Measurements from ENCODE around the gene PDE3A. TPM values are rescaled to one million over a fixed set of nuclear protein-coding genes. Genes with fewer than 3 reads are reported as not detected.

Gene PDE3A
- total RNA-seq, 1 experiment from 2014 or later, result 0.12 TPM

DNA sequence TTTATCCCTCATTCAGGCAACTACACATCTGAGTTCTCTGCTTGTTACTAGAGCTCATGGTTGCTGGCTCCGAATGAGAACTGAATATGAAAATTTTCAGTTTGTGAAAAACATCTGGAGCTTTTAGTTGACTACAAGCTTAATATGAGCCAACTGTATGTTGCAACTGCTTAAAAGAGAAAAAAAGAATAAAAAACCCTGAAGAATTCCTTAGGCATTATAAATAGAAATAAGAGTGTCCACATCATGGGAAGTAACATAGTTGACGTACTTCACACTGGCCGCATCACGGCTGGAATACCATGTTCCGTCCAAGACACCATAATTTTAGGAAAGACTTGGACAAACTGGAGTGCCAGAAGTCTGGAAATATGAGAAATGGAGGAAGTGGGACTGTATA, 57.9 kb downstream of the PDE3A start (continued):
- TF ChIP-seq, protein P1, sequence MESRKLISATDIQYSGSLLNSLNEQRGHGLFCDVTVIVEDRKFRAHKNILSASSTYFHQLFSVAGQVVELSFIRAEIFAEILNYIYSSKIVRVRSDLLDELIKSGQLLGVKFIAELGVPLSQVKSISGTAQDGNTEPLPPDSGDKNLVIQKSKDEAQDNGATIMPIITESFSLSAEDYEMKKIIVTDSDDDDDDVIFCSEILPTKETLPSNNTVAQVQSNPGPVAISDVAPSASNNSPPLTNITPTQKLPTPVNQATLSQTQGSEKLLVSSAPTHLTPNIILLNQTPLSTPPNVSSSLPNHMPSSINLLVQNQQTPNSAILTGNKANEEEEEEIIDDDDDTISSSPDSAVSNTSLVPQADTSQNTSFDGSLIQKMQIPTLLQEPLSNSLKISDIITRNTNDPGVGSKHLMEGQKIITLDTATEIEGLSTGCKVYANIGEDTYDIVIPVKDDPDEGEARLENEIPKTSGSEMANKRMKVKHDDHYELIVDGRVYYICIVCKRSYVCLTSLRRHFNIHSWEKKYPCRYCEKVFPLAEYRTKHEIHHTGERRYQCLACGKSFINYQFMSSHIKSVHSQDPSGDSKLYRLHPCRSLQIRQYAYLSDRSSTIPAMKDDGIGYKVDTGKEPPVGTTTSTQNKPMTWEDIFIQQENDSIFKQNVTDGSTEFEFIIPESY (IDR thresholded peaks at IDR 0.05; ENCODE audit: extremely low read depth, insufficient replicate concordance, low read length), result no peak
- TF ChIP-seq EGR1 (IDR thresholded peaks at IDR 0.05; ENCODE audit: low read depth) (no peak), ELF1 (IDR thresholded peaks at IDR 0.05; ENCODE audit: borderline replicate concordance, low read depth) (no peak), SIN3A (IDR thresholded peaks at IDR 0.05; ENCODE audit: low read depth) (no peak)

DNA sequence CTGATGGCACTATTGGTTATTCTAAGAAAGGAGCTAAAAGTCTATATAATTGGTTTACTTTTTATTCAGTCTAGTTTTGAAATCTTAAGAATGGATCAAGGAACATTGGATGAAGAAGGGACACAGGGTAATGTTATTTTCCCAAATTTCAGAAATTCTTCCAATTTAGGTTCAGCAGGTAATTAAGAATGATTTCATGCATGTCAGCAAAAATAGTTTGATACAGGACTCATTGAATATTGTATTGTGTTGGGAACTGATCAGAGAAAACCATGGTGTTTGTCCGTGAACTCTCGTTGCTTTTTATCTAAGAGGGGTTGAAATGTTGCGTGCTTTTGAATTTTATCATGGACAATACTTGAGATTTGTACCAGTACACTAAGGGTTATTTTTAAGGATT, 58.6 kb downstream of the PDE3A start:
- ATAC-seq, result no peak
- intact Hi-C loops (cut with micrococcal nuclease), result no loop called here
- H3K36me3 ChIP-seq (ENCODE audit: control insufficient read depth in 1 of 2, insufficient read depth in 2 of 2, low read length in 2 of 2), result no peaks in the 10 kb centered on the region

DNA sequence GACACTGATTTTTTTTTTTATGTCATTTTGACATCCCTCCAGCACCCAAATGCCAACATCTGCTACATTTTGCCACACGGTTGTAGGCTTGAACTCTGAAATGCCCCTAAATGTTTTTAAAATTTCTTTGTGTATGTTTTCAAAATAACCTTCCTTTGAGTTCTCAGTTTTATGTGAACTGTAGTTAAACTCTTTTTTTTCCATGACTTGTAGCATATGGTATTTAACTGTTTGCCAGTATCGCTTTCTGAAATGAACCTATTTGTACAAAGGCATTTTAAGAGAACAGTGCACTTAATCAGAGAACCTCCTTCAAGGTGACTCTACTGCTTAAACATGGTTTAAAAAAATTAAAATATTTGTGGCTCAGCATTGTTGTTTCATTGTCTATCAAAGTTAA, 61.5 kb downstream of the PDE3A start:
- Histone ChIP-seq H3K27me3 (ENCODE audit: insufficient read depth, low read length) (no peaks in the 10 kb centered on the region), H3K9ac (ENCODE audit: low read length) (no peak overlapping the region), H3K4me2 (ENCODE audit: low read length) (no peak overlapping the region), H3K79me2 (ENCODE audit: insufficient read depth, low read length) (no peaks in the 10 kb centered on the region), H3K36me3 (ENCODE audit: control insufficient read depth in 1 of 2, insufficient read depth in 2 of 2, low read length in 2 of 2) (no peaks in the 10 kb centered on the region), H3K4me1 (ENCODE audit: control insufficient read depth in 1 of 2, insufficient read depth in 2 of 2, low read length in 2 of 2) (no peaks in the 10 kb centered on the region), H3K27ac (ENCODE audit: low read depth, low read length) (no peak overlapping the region), H2AFZ (ENCODE audit: low read depth, low read length, poor library complexity, severe bottlenecking) (no peak overlapping the region), H3K9me3 (ENCODE audit: control insufficient read depth in 1 of 2, insufficient read depth in 1 of 2, low read depth in 1 of 2, low read length in 2 of 2) (no peaks in the 10 kb centered on the region), H3K9me2 (ENCODE audit: insufficient read depth) (no peaks in the 10 kb centered on the region), H3K4me3 (replicated peaks in 1 of 2; ENCODE audit: low read depth in 1 of 2, low read length in 2 of 2) (no peak overlapping the region), H4K20me1 (ENCODE audit: insufficient read depth) (no peaks in the 10 kb centered on the region)
- TF ChIP-seq CEBPB (IDR thresholded peaks at IDR 0.05; ENCODE audit: low read depth) (no peak), ZNF274 (IDR thresholded peaks at IDR 0.05; ENCODE audit: low read depth, low read length) (no peak), POLR2A (IDR thresholded peaks at IDR 0.05; ENCODE audit: borderline replicate concordance, extremely low read depth, insufficient read depth, insufficient read length) (no peak), POLR2AphosphoS5 (IDR thresholded peaks at IDR 0.05; ENCODE audit: low read depth, low read length) (no peak), EGR1 (IDR thresholded peaks at IDR 0.05; ENCODE audit: low read depth) (no peak), FOSL1 (IDR thresholded peaks at IDR 0.05; ENCODE audit: low read depth) (no peak), ELF1 (IDR thresholded peaks at IDR 0.05; ENCODE audit: borderline replicate concordance, low read depth) (no peak), TCF7L2 (IDR thresholded peaks at IDR 0.05; ENCODE audit: borderline replicate concordance, extremely low read depth, insufficient read depth, insufficient read length) (no peak), MAX (IDR thresholded peaks at IDR 0.05) (no peak), EZH2phosphoT487 (IDR thresholded peaks at IDR 0.05; ENCODE audit: borderline replicate concordance) (no peak), EZH2 (IDR thresholded peaks at IDR 0.05) (no peak)
- ATAC-seq (no peak), DNase-seq (ENCODE audit: low read depth, low spot score) (no peak)
- ChIA-PET POLR2A (no interaction called here), RAD21 (ENCODE audit: low non-redundant PET in 1 of 2, low total read pairs in 2 of 2, uncharacterized antibody in 2 of 2, unreplicated experiment in 2 of 2) (no interaction called here), CTCF (no interaction called here)
- intact Hi-C loops (cut with micrococcal nuclease), result no loop called here
- no TSS peak for BruUV-seq (replicated peaks)

More for the DNA sequence above, 58.6 kb downstream of the PDE3A start:
- CTCF ChIA-PET, result no interaction called here
- no peak overlapping the region for H3K4me2 ChIP-seq (ENCODE audit: low read length)
- no peaks in the 10 kb centered on the region for H3K4me1 ChIP-seq (ENCODE audit: control insufficient read depth in 1 of 2, insufficient read depth in 2 of 2, low read length in 2 of 2)
- TF ChIP-seq EGR1 (IDR thresholded peaks at IDR 0.05; ENCODE audit: low read depth), result no peak
- DNase-seq (ENCODE audit: low read depth, low spot score), result no peak
- no peak overlapping the region for H3K9ac ChIP-seq (ENCODE audit: low read length)
- no peaks in the 10 kb centered on the region for H3K27me3 ChIP-seq (ENCODE audit: insufficient read depth, low read length)
- no peaks in the 10 kb centered on the region for H3K9me3 ChIP-seq (ENCODE audit: control insufficient read depth in 1 of 2, insufficient read depth in 1 of 2, low read depth in 1 of 2, low read length in 2 of 2)
- RAD21 ChIA-PET (ENCODE audit: low non-redundant PET in 1 of 2, low total read pairs in 2 of 2, uncharacterized antibody in 2 of 2, unreplicated experiment in 2 of 2), result no interaction called here
- BruUV-seq (replicated peaks), result no TSS peak
- no peaks in the 10 kb centered on the region for H3K79me2 ChIP-seq (ENCODE audit: insufficient read depth, low read length)
- H2AFZ ChIP-seq (ENCODE audit: low read depth, low read length, poor library complexity, severe bottlenecking), result no peak overlapping the region
- no peaks in the 10 kb centered on the region for H3K9me2 ChIP-seq (ENCODE audit: insufficient read depth)
- no peak overlapping the region for H3K4me3 ChIP-seq (replicated peaks in 1 of 2; ENCODE audit: low read depth in 1 of 2, low read length in 2 of 2)
- no peaks in the 10 kb centered on the region for H4K20me1 ChIP-seq (ENCODE audit: insufficient read depth)
- no peak overlapping the region for H3K27ac ChIP-seq (ENCODE audit: low read depth, low read length)
- POLR2A ChIA-PET, result no interaction called here

Data from HCT116 (cell line).